HG03060 (cell line): Measurements from ENCODE around the gene IGF2BP3.

Experiments used
- ATAC-seq: cut with Tn5 transposase; IDR thresholded peaks from one replicate; pipeline ENCODE4 v1.9.1; 2021; ENCODE audit warnings: low read depth, moderate number of reproducible peaks; ENCODE audit not compliant: unreplicated experiment

Gene IGF2BP3

GRCh38 chr7:23472956-23473843, 2.9 kb upstream of the IGF2BP3 start:
- ATAC-seq: no peak

- ATAC-seq: no peak
These were observed 2.3 kb upstream of the IGF2BP3 start for GRCh38 chr7:23472556-23472955.

- no peak for ATAC-seq
These were observed 1.8 kb upstream of the IGF2BP3 start for GRCh38 chr7:23472046-23472445.

GRCh38 chr7:23471106-23471859, 992 bp upstream of the IGF2BP3 start:
- no peak for ATAC-seq

- ATAC-seq: no peak
These were observed 385 bp downstream of the IGF2BP3 start for GRCh38 chr7:23469961-23470250.

- no peak for ATAC-seq
These were observed 936 bp downstream of the IGF2BP3 start for GRCh38 chr7:23469150-23469960.

- no peak for ATAC-seq
These were observed 1.7 kb downstream of the IGF2BP3 start for GRCh38 chr7:23468526-23469149.

- ATAC-seq: no peak
These were observed 2.3 kb downstream of the IGF2BP3 start for GRCh38 chr7:23467806-23468525.

GRCh38 chr7:23467291-23467805, 2.9 kb downstream of the IGF2BP3 start:
- no peak for ATAC-seq

GRCh38 chr7:23462846-23463245, 7.4 kb downstream of the IGF2BP3 start:
- no peak for ATAC-seq

GRCh38 chr7:23458044-23458443, 12.2 kb downstream of the IGF2BP3 start:
- ATAC-seq: no peak

- no peak for ATAC-seq
These were observed 14.2 kb downstream of the IGF2BP3 start for GRCh38 chr7:23456093-23456492.

- no peak for ATAC-seq
These were observed 15.3 kb downstream of the IGF2BP3 start for GRCh38 chr7:23454881-23455526.

- no peak for ATAC-seq
These were observed 19.8 kb downstream of the IGF2BP3 start for GRCh38 chr7:23450518-23450917.

GRCh38 chr7:23449941-23450340, 20.4 kb downstream of the IGF2BP3 start:
- no peak for ATAC-seq

- ATAC-seq: no peak
These were observed 25.0 kb downstream of the IGF2BP3 start for GRCh38 chr7:23445326-23445725.

GRCh38 chr7:23443974-23444373, 26.3 kb downstream of the IGF2BP3 start:
- ATAC-seq: no peak

GRCh38 chr7:23438171-23438570, 32.1 kb downstream of the IGF2BP3 start:
- no peak for ATAC-seq
